K562 (cell line): ENCODE data around the gene DIP2B. TPM values are rescaled to one million over a fixed set of nuclear protein-coding genes. Genes with fewer than 3 reads are reported as not detected.

Experiments used
- ATAC-seq: fragments of 200-7000 bp; cut with Tn5 transposase; 3 replicates; pipeline ENCODE4 v1.9.1; 2020; ENCODE audit warnings: moderate library complexity
- BruUV-seq: library from RNA; stranded (reverse); fragments of 400-500 nt; replicated peaks from 2 replicates; lab custom pipeline; 2021; lab: Mats Ljungman, UMichigan
- CTCF ChIA-PET: fragments of 300-600 bp; formaldehyde crosslinking; extraction: SDS; loops from one replicate; lab custom pipeline; 2021; ENCODE audit warnings: low intra/inter-chr PET ratio; lab: Yijun Ruan, JAX
- POLR2A ChIA-PET: fragments of 300-600, 350-650 bp; sonication (Branson Sonifier 250); formaldehyde crosslinking; extraction: SDS; loops from one replicate; lab custom pipeline; 2021; ENCODE audit warnings: antibody characterized with exemption, inconsistent platforms; lab: Yijun Ruan, JAX
- DNase-seq, 4 experiments: peaks; one replicate each; pipeline versions ENCODE4 v3.0.0 to v3.0.0-alpha.2; 2011 to 2018; ENCODE audit warnings: low spot score in 3 of 4, mixed read lengths in 3 of 4; ENCODE audit errors: extremely low read depth in 1 of 4
- FAIRE-seq: peaks from 2 replicates; lab custom pipeline; 2011; peaks lifted over from hg19 to GRCh38; lab: Jason Lieb, UNC
- H2AFZ ChIP-seq: 2 replicates; pipeline ENCODE4 v1.6.0; 2011; ENCODE audit warnings: low read depth, low read length, control low read depth, inconsistent platforms
- H3K27ac ChIP-seq: fragments of 200-600 bp; 3 replicates; pipeline ENCODE4 v1.8.0; 2011; ENCODE audit warnings: low read depth, mild to moderate bottlenecking, control low read depth, inconsistent platforms, low read length, moderate library complexity, mixed read lengths; ENCODE audit errors: extremely low read depth
- H3K27me3 ChIP-seq, 2 experiments: fragments of 300-600 bp in 1 of 2; 2 replicates in 1 of 2; 3 replicates in 1 of 2; pipeline versions ENCODE4 v1.6.0 to v1.8.0; 2011; ENCODE audit warnings: inconsistent platforms in 2 of 2, low read length in 2 of 2, mild to moderate bottlenecking in 1 of 2, mixed read lengths in 1 of 2, moderate library complexity in 1 of 2; ENCODE audit not compliant: control insufficient read depth in 2 of 2, insufficient read depth in 2 of 2
- H3K36me3 ChIP-seq: fragments of 300-600 bp; 3 replicates; pipeline ENCODE4 v1.8.0; 2011; ENCODE audit warnings: mild to moderate bottlenecking, low read length, inconsistent platforms; ENCODE audit not compliant: control insufficient read depth, insufficient read depth
- H3K4me1 ChIP-seq, 2 experiments: fragments of 200-600 bp in 1 of 2; replicated peaks in 1 of 2; 2 replicates in 1 of 2; 3 replicates in 1 of 2; pipeline versions ENCODE4 v1.5.1 to v1.8.0; 2011; ENCODE audit warnings: inconsistent platforms in 2 of 2, low read length in 2 of 2, mild to moderate bottlenecking in 1 of 2, mixed read lengths in 1 of 2, moderate library complexity in 1 of 2; ENCODE audit not compliant: control insufficient read depth in 2 of 2, insufficient read depth in 2 of 2
- H3K4me2 ChIP-seq: 2 replicates; pipeline ENCODE4 v1.6.1; 2011; ENCODE audit warnings: low read length, control low read depth, inconsistent platforms, mixed read lengths; ENCODE audit not compliant: insufficient read depth
- H3K4me3 ChIP-seq: fragments of 200-600 bp; sonication (generic), shearing (Covaris generic); 2 replicates; pipeline ENCODE4 v1.5.1; 2016; ENCODE audit warnings: control low read depth, inconsistent platforms
- H3K79me2 ChIP-seq: fragments of 200-600 bp; 3 replicates; pipeline ENCODE4 v1.8.0; 2011; ENCODE audit warnings: low read length, inconsistent platforms; ENCODE audit not compliant: control insufficient read depth, insufficient read depth
- H3K9ac ChIP-seq, 2 experiments: 2 replicates each; pipeline versions ENCODE4 v1.6.0 to v1.6.1; 2011; ENCODE audit warnings: low read depth in 2 of 2, low read length in 2 of 2, control low read depth in 1 of 2, inconsistent platforms in 1 of 2, mild to moderate bottlenecking in 1 of 2, mixed read lengths in 1 of 2; ENCODE audit not compliant: insufficient read depth in 1 of 2
- H3K9me1 ChIP-seq: one replicate; pipeline ENCODE4 v1.6.0; 2011; ENCODE audit warnings: inconsistent platforms, mild to moderate bottlenecking, low read length, moderate library complexity; ENCODE audit not compliant: control insufficient read depth, insufficient read depth
- H3K9me3 ChIP-seq: replicated peaks from 2 replicates; pipeline ENCODE4 v1.5.1; 2011; ENCODE audit warnings: low read depth, low read length, inconsistent platforms; ENCODE audit not compliant: control insufficient read depth, insufficient read depth
- H4K20me1 ChIP-seq: replicated peaks from 2 replicates; pipeline ENCODE4 v1.6.1; 2011; ENCODE audit warnings: low read length, inconsistent platforms, mixed read lengths; ENCODE audit not compliant: control insufficient read depth, insufficient read depth
- CREB3 ChIP-seq: fragments of 450-650 bp; conservative IDR thresholded peaks from 2 replicates; pipeline ENCODE4 v1.6.1; 2016; ENCODE audit warnings: missing genetic modification characterization, low read depth, mild to moderate bottlenecking, missing compliant biosample characterization, moderate library complexity
- DIDO1 ChIP-seq: fragments of 450-650 bp; IDR thresholded peaks from 2 replicates; pipeline ENCODE4 v1.6.1; 2016; ENCODE audit warnings: low read depth, missing biosample characterization, missing genetic modification characterization
- HMG20B ChIP-seq: fragments of 250-450 bp; sonication (Bioruptor Pico); IDR thresholded peaks from 2 replicates; pipeline ENCODE4 v1.5.0; 2021; ENCODE audit warnings: mild to moderate bottlenecking
- MEF2D ChIP-seq: conservative IDR thresholded peaks from 2 replicates; pipeline ENCODE4 v1.6.1; 2016; ENCODE audit warnings: low read depth, missing genetic modification characterization, missing compliant biosample characterization
- PTRF ChIP-seq: fragments of 450-650 bp; IDR thresholded peaks from 2 replicates; pipeline ENCODE4 v1.6.1; 2016; ENCODE audit warnings: mild to moderate bottlenecking, missing genetic modification characterization, missing compliant biosample characterization
- RBFOX2 ChIP-seq: fragments of 200-400 bp; formaldehyde crosslinking; IDR thresholded peaks from 2 replicates; pipeline ENCODE4 v1.6.1; 2017; ENCODE audit warnings: low read depth, mild to moderate bottlenecking, low read length, moderate library complexity
- RNF219 ChIP-seq: fragments of 250-450 bp; sonication (Bioruptor Pico); IDR thresholded peaks from 2 replicates; pipeline ENCODE4 v1.5.0; 2022; ENCODE audit warnings: mild to moderate bottlenecking
- SREBF2 ChIP-seq: sonication (generic); formaldehyde crosslinking; IDR thresholded peaks from 2 replicates; pipeline ENCODE4 v1.4.0; 2020; ENCODE audit warnings: mild to moderate bottlenecking, missing genetic modification reagents
- ZBTB43 ChIP-seq: sonication (generic); formaldehyde crosslinking; IDR thresholded peaks from 2 replicates; pipeline ENCODE4 v1.8.0; 2023; ENCODE audit warnings: mild to moderate bottlenecking, missing genetic modification reagents
- ZFX ChIP-seq: sonication (generic); formaldehyde crosslinking; IDR thresholded peaks from 2 replicates; pipeline ENCODE4 v1.8.0; 2022; ENCODE audit warnings: mild to moderate bottlenecking, missing genetic modification reagents, moderate library complexity
- ZNF23 ChIP-seq: fragments of 250-450 bp; sonication (Bioruptor Pico); IDR thresholded peaks from 2 replicates; pipeline ENCODE4 v1.4.0; 2020; ENCODE audit warnings: mild to moderate bottlenecking
- ZNF449 ChIP-seq: fragments of 250-450 bp; sonication (Bioruptor Pico); IDR thresholded peaks from 2 replicates; pipeline ENCODE4 v1.8.0; 2022; ENCODE audit warnings: moderate library complexity, mild to moderate bottlenecking, inconsistent platforms
- WGBS: fragments of 100-300 bp; shearing (Covaris generic); methylation state at CpG from one replicate; pipeline ENCODE4 v1.1.6; 2016; ENCODE audit warnings: low coverage, mixed read lengths; ENCODE audit not compliant: insufficient coverage; ENCODE audit errors: missing lambda C conversion rate; 5-methylcytosine and 5-hydroxymethylcytosine counted together
- in situ Hi-C: fragments of 300-500 bp; cut with MboI; formaldehyde crosslinking; loops from 4 replicates; pipeline ENCODE4 v1.15.0; 2018; ENCODE audit warnings: inconsistent platforms, mixed read lengths
- intact Hi-C: fragments of 100-400 bp; cut with micrococcal nuclease; formaldehyde crosslinking; loops from 2 replicates; pipeline ENCODE4 v1.14.2; 2022
- polyA plus RNA-seq, 8 experiments: library from polyadenylated mRNA; depleted of rRNA in 4 of 8; stranded (reverse) in 5 of 8; unstranded in 3 of 8; fragments of >200 nt; fragmentation: Nextera tagmentation in 2 of 8; fragmentation: Illumina TruSeq in 1 of 8; extraction: Ambion mirVana in 2 of 8; extraction: Trizol in 1 of 8; gene quantifications; 2 replicates each; pipeline versions ENCODE4 v1.2.1 to v1.2.3, GENCODE V29; 2011 to 2014; ENCODE audit warnings: inconsistent platforms in 1 of 8, missing spikeins in 1 of 8
- total RNA-seq, 7 experiments: library from RNA; depleted of rRNA in 6 of 7; stranded (reverse); fragments of >200 nt in 6 of 7; fragmentation: Illumina TruSeq in 2 of 7; extraction: Trizol in 2 of 7; gene quantifications; 2 replicates each; pipeline versions ENCODE4 v1.2.1 to v1.2.3, GENCODE V29; 2011 to 2021; ENCODE audit warnings: low replicate concordance in 1 of 7

Gene DIP2B
- total and polyA plus RNA-seq, 9 of the 15 experiments (the other 6 are each of a cell fraction or from before 2014, with no cell fraction given): 4.6 to 26.1 (median 18.8) TPM

GRCh38 chr12:50520416-50521207 lies 15.8 kb downstream of the DIP2B start:
- Histone ChIP-seq H3K9ac (no peak overlapping the region), H3K9me1 (no peaks in the 10 kb centered on the region), H3K9me3 (no peaks in the 10 kb centered on the region), H3K27ac (no peak overlapping the region), H3K4me1 (peaks cover 1 to 15% of the 10 kb centered on the region in 2 experiments; a peak in 4 of 5 replicates), H3K4me3 (no peak overlapping the region), H3K4me2 (no peak overlapping the region), H3K79me2 (peaks cover 60% of the 10 kb centered on the region), H3K27me3 (no peaks in the 10 kb centered on the region), H4K20me1 (no peaks in the 10 kb centered on the region), H2AFZ (no peak overlapping the region), H3K36me3 (0 out of 3 replicates have a peak, but pooled peaks cover 7% of the 10 kb centered on the region)
- FAIRE-seq (no peak), DNase-seq (no peak), ATAC-seq (no peak)
- in situ Hi-C loops (no loop called here), intact Hi-C loops (no loop called here)
- ChIA-PET CTCF (no interaction called here), POLR2A (interaction anchor here (0.8 to 1.0 kb wide), 3 partner anchors 13 to 120 kb away, joined by 3 to 4 read pairs (median 3); no protein-coding TSS in a partner anchor)
- 75% methylated on average over 6 of the region's 8 CpGs for WGBS
- BruUV-seq: no TSS peak
- no peak for TF ChIP-seq CREB3 (tag)
- TF ChIP-seq HMG20B: no peak
- TF ChIP-seq ZNF23: no peak
- TF ChIP-seq RBFOX2: no peak
- TF ChIP-seq ZNF449 (CRISPR knock-in tag): no peak
- no peak for TF ChIP-seq DIDO1 (tag)
- no peak for TF ChIP-seq MEF2D (tag)
- TF ChIP-seq SREBF2: no peak
- TF ChIP-seq PTRF (tag): no peak
- no peak for TF ChIP-seq ZFX (CRISPR knock-in tag)
- TF ChIP-seq RNF219 (CRISPR knock-in tag): no peak
- TF ChIP-seq ZBTB43 (CRISPR knock-in tag): no peak
